Limb (tissue), 2 donors: ENCODE measurements around the gene TBC1D5.
"Not testable (repeated sequence)": the region's sequence is repeated elsewhere in the genome, so short reads cannot be mapped to it uniquely, and the experiment has no call there.

ENCODE experiments used
- DNase-seq, 2 donors: peaks; one replicate each; pipeline ENCODE4 v3.0.0-alpha.2; 2016; ENCODE audit errors: extremely low spot score in 2 of 2

TBC1D5 gene

GRCh38 chr3:17140670-17141505 lies 601.5 kb downstream of the TBC1D5 start:
- DNase-seq, result no peak

GRCh38 chr3:17138246-17139039 lies 604.0 kb downstream of the TBC1D5 start:
- DNase-seq, result no peak

GRCh38 chr3:17137321-17137826 lies 605.1 kb downstream of the TBC1D5 start:
- DNase-seq, result no peak

GRCh38 chr3:17136136-17136721 lies 606.2 kb downstream of the TBC1D5 start:
- no peak for DNase-seq

GRCh38 chr3:17135696-17136095 lies 606.7 kb downstream of the TBC1D5 start:
- no peak for DNase-seq

GRCh38 chr3:17133632-17134545 lies 608.5 kb downstream of the TBC1D5 start:
- no peak for DNase-seq

- DNase-seq, result no peak
Observed at GRCh38 chr3:17132286-17133115, 609.9 kb downstream of the TBC1D5 start.

GRCh38 chr3:17130956-17131355 lies 611.5 kb downstream of the TBC1D5 start:
- no peak for DNase-seq

GRCh38 chr3:17129556-17129955 lies 612.9 kb downstream of the TBC1D5 start:
- DNase-seq, result no peak

- DNase-seq, result not testable (repeated sequence)
Observed at GRCh38 chr3:17128671-17129070, 613.8 kb downstream of the TBC1D5 start.

GRCh38 chr3:17125738-17126442 lies 616.5 kb downstream of the TBC1D5 start:
- DNase-seq, result no peak

GRCh38 chr3:17122758-17123157 lies 619.7 kb downstream of the TBC1D5 start:
- DNase-seq, result no peak

- DNase-seq, result no peak
Observed at GRCh38 chr3:17121336-17121735, 621.1 kb downstream of the TBC1D5 start.

GRCh38 chr3:17120115-17120514 lies 622.3 kb downstream of the TBC1D5 start:
- no peak for DNase-seq

- DNase-seq, result no peak
Observed at GRCh38 chr3:17119201-17120072, 623.0 kb downstream of the TBC1D5 start.

- DNase-seq, result no peak
Observed at GRCh38 chr3:17118771-17119170, 623.7 kb downstream of the TBC1D5 start.

GRCh38 chr3:17116007-17116600 lies 626.3 kb downstream of the TBC1D5 start:
- no peak for DNase-seq

GRCh38 chr3:17115186-17115585 lies 627.2 kb downstream of the TBC1D5 start:
- DNase-seq, result no peak
